HuH-7 (cell line): ENCODE measurements around the gene USO1.
"Not testable (repeated sequence)": the region's sequence is repeated elsewhere in the genome, so short reads cannot be mapped to it uniquely, and the experiment has no call there.

Source experiments
- DNase-seq: peaks from one replicate; pipeline ENCODE4 v3.0.0; 2011; ENCODE audit warnings: low spot score

The USO1 gene

GRCh38 chr4:75714704-75715103, 9.7 kb upstream of the USO1 start:
- no peak for DNase-seq

DNA sequence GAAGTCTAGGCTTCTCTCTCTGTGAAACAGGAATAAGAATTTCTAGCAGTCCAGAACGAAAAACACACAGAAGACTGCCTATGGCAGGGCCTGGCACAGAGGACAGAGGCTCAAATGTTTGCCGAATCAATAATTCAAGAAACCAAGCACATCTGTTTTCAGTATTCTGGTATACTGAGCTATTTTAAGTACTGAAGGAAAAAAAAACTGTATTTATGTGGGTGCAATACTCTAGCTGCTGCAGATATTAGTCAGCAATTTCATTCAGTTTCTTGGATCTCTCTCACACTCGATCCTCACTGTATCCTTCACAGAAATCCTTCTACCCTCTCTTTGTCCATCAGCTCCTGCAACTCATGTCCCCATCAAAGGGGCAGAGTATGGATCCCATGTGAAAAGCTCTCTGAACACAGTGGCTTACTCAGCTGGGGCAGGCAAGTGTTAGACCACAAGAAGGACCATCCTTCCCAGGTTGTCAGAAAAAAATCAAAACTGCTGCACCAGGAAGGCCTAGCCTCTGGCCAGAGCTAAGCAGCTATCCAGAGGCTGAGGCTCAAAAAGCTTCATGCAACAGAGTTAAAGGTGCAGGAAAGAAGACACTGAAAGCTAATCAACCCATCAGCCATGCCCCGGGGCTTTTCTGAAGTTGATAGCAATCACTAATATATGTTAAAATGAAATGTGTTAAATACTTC, 9.1 kb upstream of the USO1 start:
- DNase-seq, result no peak

DNA sequence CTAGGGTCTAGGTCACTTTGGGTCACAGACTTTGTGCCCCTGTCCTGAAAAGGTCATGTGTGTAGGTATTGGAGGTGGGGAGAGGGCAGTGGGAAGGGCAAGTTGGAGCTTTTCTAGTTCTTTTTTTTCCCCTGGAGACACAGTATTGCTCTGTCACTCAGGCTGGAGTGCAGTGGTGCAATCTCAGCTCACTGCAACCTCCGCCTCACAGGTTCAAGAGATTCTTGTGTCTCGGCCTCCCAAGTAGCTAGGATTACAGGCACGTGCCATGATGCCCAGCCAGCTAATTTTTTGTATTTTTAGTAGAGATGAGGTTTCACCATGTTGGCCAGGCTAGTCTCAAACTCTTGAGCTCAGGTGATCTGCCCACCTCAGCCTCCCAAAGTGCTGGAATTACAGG, 8.3 kb upstream of the USO1 start:
- not testable (repeated sequence) for DNase-seq

DNA sequence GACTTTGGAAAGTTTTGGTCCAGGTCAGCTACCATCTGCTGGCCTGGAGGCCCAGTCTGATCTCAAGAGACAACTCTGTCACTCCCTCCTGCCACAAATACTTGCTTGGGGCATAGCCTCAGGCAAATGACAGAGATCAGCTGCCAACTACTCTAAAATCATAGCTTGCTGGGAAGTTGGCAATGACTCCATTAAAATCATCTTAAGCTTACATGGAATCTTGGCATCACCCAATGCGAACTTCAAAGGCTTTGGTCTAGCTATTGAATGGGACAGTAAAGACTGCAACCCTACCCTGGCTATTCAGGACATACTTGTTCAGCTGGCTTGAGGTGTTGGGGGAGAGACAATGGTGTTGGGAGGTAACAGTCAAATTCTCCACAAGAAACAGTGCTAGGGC, 7.0 kb upstream of the USO1 start:
- no peak for DNase-seq

DNA sequence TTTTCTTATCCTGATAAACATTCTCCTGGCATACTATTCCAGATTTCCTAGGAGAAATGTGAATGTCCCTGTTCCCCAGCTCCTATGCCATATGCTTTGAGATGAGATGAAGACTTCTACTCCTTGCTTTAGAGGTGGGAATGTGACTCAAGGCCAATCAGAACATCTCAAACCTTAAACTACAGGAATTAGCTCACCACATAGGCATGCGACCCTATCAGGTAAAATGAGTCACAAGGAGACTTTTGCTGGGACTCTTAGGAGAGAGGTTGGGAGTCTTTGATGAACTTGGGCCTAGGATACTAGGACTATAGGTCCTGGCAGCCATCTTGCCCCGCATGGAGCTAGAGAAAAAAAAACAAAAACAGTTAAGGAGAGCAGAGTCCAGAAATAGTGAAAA, 5.8 kb upstream of the USO1 start:
- no peak for DNase-seq

DNA sequence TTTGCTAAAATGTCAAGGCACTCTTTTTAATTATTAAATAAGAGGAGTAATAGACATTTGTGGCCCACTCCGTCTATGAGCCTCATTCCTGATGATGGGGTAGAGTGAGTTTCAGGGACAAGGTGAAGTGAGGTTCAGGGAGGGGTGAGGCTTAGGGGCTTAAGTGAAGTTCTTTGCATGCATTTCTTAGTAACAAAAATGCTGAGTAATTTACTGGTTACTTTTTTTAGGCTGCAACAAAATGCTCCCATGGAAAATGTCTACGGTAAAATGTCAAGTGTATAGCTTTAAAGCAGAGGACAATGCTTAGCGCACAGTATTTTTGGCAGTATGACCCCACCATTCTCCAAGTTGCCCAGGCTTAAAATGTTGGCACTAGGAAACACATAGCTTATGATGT, 2.0 kb upstream of the USO1 start:
- no peak for DNase-seq

GRCh38 chr4:75723163-75724065, 963 bp upstream of the USO1 start:
- no peak for DNase-seq

DNA sequence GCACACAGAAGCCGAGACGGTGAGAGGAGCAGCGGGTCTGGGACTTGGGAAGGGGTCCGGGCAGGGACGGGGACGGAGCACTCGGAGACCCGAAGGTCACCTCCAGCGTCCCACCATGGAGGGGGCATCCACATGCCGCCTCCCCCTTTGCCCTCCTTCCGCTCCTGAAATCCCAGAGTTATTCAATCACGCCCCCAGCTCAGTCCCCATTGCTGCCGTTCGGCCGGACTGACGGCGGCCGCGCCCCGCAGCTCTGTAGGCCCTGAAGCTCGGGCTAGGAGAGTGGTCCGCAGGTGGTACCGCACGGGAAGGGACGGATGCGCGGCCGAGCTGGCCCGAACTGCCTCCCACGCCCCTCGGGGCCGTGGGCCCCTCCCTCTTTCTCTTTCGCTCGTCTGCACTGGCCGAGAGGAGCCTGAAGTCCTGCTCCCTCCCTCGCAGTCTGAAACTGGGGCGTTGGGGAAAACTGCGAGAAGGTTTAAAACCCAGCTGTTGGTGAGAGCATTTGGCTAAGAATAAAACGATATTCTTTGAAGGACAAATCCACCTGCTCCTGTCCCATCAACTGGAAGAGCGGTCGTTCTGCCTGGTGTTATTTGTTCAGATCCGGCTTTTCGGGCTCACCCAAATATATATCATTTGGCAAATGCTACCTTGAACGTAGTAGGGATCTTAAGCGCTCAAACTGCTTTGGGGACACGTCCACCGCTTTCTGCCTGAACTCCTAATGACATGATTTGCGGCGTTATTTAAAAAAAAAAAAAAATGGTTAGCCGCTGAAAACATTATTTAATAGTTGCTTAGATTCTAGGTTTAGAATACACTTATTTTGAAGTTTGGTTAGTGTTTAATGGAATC, 719 bp downstream of the USO1 start:
- DNase-seq, result peak; percentile 49

DNA sequence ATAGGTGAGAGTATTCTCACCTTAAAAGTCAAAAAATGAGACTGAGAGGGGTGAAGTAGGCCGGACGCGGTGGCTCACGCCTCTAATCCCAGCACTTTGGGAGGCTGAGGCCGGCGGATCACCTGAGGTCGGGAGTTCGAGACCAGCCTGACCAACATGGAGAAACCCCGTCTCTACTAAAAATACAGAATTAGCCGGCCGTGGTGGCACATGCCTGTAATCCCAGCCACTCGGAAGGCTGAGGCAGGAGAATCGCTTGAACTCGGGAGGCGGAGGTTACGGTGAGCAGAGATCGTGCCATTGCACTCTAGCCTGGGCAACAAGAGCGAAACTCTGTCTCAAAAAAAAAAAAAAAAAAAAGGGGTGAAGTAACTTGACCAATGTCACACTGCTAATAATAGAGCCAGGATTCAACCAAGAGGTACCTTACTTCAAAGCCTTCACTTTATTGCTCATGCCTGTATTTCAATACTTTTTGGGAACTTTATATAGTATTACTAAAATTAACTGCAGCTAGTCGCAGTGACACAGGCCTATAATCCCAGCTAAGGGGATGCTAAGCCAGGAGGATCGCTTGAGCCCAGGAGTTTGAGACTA, 1.7 kb downstream of the USO1 start:
- not testable (repeated sequence) for DNase-seq

- DNase-seq, result no peak
These were observed 2.2 kb downstream of the USO1 start for GRCh38 chr4:75726577-75726976.

DNA sequence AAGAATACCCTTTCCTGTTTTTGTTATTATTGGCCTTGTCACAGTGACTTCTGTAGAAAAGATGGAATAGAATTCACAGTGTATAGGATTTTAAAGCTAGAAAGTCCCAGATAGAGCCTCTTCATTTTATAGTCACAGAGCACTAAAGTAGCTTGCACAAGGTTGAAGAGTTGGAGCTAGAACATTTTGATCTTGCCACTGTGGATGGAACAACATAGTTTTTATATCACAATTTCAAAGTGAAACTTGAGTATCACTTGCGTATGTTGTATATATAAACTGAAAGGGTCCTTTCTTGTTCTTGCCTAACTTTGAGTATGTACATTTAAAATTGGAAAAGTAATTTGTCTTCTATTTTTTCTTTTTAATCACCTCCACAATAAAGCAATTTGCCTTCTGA, 2.7 kb downstream of the USO1 start:
- no peak for DNase-seq

- no peak for DNase-seq
These were observed 5.5 kb downstream of the USO1 start for GRCh38 chr4:75729836-75730235.

DNA sequence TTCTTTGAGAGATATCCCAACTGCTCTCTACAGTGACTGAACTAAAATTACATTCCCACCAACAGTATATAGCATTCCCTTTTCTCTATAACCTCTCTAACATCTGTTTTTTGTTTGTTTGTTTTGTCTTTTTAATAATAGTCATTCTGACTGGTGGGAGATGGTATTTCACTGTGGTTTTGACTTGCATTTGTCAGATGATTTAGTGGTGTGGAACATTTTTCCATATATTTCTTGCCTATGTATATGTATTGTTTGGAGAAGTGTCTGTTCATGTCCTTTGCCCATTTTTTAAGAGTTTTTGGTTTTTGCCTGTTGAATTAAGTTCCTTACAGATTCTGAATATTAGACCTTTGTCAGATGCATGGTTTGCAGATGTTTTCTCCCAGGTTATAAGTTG, 9.0 kb downstream of the USO1 start:
- no peak for DNase-seq

- no peak for DNase-seq
These were observed 11.1 kb downstream of the USO1 start for GRCh38 chr4:75735525-75735924.

DNA sequence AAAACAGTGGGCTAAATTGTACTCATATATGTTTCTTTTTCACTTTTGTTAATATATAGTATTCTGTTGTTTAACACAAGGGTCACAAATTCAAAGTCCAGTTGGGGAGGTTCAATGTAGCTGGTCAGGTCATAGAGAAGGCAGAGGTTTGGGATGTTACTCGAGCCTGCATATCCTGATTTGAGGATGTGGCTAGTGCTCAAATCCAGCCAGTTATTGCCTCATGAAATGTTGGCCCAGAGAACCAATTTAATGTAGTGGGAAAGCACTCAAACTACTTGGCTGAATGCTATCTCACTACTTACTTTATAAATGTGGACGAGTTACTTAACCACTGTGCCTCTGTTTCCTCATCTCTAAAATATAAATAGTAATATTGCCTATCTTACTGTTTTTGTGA, 12.5 kb downstream of the USO1 start:
- DNase-seq, result no peak

- no peak for DNase-seq
These were observed 13.0 kb downstream of the USO1 start for GRCh38 chr4:75737398-75737797.

DNA sequence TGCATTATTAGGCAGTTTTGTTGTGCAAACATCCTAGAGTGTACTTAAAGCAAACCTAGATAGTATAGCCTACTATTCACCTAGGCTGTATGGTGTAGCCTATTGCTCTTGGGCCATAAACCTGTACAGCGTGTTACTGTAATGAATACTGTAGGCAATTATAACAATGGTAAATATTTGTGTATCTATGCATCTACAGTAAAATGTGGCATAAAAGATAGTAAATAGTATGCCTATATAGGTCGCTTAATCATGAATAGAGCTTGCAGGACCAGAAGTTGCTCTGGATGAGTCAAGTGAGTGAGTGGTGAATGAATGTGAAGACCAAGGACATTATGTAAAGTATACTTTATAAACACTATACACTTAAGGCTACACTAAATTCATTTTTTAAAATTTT, 16.6 kb downstream of the USO1 start:
- no peak for DNase-seq

- no peak for DNase-seq
These were observed 18.1 kb downstream of the USO1 start for GRCh38 chr4:75742451-75742850.

DNA sequence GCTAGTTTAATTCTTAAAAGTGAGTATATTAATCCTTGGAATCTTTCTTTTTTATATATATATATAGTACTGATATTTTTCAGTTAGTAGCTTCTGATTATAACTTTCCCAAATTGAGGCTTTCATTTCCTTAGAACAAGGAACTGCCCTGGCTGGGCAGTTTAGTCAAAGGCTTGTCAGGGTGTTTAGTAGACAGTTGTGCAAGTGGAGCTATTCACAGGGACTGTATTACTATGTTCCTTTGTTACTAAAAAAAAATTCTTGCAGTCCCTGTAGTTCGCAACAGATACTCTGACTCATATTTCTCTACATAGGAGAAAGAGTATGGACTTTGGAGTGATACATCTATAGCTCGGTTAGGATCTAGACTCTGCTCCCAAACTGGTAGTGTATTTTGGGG, 20.8 kb downstream of the USO1 start:
- DNase-seq, result peak; percentile 12

DNA sequence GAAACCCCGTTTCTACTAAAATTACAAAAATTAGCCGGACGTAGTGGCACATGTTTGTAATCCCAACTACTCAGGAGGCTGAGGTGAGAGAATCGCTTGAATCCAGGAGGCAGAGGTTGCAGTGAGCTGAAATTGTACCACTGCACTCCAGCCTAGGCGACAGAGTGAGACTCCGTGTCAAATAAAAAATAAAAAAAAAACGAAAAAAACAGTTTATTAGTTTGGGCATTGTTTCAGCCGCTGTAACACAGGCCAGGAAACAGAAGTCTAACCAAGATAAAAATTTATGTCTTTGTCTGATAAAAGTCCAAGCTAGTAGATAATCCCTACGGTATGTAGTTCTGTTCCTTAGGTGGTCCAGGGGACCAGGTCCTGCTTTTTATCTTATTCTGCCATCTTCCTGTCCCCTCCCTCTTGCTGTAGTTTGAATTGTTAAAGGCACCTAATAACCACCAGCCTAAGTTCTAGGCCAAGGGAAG, 21.4 kb downstream of the USO1 start:
- no peak for DNase-seq

DNA sequence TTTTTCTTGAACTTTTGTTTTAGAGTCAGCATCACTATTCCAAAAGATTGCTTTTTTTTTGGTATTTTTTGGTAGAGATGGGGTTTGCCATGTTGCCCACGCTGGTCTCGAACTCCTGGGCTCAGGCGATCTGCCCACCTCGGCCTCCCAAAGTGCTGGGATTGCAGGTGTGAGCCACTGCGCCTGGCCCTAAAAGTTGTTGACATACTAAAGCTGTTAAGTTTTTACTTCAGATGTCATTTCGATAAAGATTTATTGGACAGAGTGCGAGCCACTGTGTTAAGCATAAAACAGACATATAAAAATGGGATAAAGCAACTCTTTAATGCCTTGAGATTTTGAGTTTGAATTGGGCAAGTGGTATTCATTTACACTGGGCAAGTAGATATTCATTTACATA, 28.3 kb downstream of the USO1 start:
- no peak for DNase-seq

GRCh38 chr4:75769036-75769435, 44.7 kb downstream of the USO1 start:
- DNase-seq, result no peak
